Stimulated activated naive CD8-positive, alpha-beta T cell treated with anti-CD3 and anti-CD28 coated beads, Interleukin-15, amount 100 ng/mL, for 72 hours (primary cell): ENCODE data around the gene PPP1R12B.

ENCODE experiments used
- ATAC-seq: fragments of 150-1000 bp; cut with Tn5 transposase; 2 replicates; pipeline ENCODE4 v1.10.0; 2021; ENCODE audit warnings: mild to moderate bottlenecking, moderate library complexity
- DNase-seq, 2 donors: peaks; one replicate each; pipeline ENCODE4 v3.0.0; 2021 to 2022
- H3K27ac Mint-ChIP-seq, 2 donors: one replicate each; pipeline ENCODE4 v1.8.0; 2022; ENCODE audit warnings: mild to moderate bottlenecking in 2 of 2, mixed read lengths in 2 of 2, moderate library complexity in 2 of 2
- H3K27me3 Mint-ChIP-seq: one replicate; pipeline ENCODE4 v1.8.0; 2022; ENCODE audit warnings: mixed read lengths
- H3K4me1 Mint-ChIP-seq: one replicate; pipeline ENCODE4 v1.8.0; 2022; ENCODE audit warnings: mild to moderate bottlenecking, mixed read lengths
- H3K4me3 Mint-ChIP-seq, 2 donors: one replicate each; pipeline ENCODE4 v1.8.0; 2022; ENCODE audit warnings: mild to moderate bottlenecking in 2 of 2, mixed read lengths in 2 of 2, moderate library complexity in 1 of 2
- H3K9me3 Mint-ChIP-seq, 2 donors: one replicate each; pipeline ENCODE4 v1.8.0; 2022; ENCODE audit warnings: mixed read lengths in 2 of 2

PPP1R12B gene, protein sequence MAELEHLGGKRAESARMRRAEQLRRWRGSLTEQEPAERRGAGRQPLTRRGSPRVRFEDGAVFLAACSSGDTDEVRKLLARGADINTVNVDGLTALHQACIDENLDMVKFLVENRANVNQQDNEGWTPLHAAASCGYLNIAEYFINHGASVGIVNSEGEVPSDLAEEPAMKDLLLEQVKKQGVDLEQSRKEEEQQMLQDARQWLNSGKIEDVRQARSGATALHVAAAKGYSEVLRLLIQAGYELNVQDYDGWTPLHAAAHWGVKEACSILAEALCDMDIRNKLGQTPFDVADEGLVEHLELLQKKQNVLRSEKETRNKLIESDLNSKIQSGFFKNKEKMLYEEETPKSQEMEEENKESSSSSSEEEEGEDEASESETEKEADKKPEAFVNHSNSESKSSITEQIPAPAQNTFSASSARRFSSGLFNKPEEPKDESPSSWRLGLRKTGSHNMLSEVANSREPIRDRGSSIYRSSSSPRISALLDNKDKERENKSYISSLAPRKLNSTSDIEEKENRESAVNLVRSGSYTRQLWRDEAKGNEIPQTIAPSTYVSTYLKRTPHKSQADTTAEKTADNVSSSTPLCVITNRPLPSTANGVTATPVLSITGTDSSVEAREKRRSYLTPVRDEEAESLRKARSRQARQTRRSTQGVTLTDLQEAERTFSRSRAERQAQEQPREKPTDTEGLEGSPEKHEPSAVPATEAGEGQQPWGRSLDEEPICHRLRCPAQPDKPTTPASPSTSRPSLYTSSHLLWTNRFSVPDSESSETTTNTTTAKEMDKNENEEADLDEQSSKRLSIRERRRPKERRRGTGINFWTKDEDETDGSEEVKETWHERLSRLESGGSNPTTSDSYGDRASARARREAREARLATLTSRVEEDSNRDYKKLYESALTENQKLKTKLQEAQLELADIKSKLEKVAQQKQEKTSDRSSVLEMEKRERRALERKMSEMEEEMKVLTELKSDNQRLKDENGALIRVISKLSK

DNA sequence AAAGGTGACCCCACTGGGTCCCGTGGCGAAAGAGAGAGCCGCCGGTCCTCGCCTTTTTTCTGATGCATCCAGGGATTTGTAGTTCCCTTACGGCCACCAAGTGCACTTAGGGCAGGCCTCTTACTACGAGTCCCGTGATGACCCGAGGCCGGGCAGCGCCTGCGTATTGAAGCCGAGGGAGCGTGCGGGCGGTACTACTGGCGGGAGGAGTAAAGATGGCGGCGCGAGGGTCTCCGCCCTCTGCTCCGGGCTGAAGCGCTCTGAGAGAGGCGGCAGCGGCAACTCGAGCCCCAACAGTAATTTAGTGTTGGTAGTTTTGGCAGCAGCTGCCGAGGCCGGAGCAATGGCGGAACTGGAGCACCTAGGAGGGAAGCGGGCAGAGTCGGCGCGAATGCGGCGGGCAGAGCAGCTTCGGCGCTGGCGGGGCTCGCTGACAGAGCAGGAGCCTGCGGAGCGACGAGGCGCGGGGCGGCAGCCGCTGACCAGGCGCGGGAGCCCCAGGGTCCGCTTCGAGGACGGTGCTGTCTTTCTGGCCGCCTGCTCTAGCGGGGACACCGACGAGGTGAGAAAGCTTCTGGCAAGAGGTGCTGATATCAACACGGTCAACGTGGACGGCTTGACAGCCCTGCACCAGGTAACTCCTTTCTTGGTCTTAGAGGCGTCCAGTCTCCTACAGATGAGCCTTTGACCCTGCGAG, at the start of gene PPP1R12B:
Gene PPP1R12B (plus strand): TSS at position 191 of the 697 bp plus-strand sequence. CDS start 153 bp downstream, at position 344.
- peaks cover 39% of the 10 kb centered on the region for H3K4me1 Mint-ChIP-seq
- no peaks in the 10 kb centered on the region for H3K9me3 Mint-ChIP-seq
- H3K4me3 Mint-ChIP-seq: peak within 1 kb of the TSS; percentile 95 to 99
- ATAC-seq (peak; percentile 99), DNase-seq (peak; percentile 93 to 97)
- H3K27ac Mint-ChIP-seq: peak within 1 kb of the TSS; percentile 95 to 99
- H3K27me3 Mint-ChIP-seq: no peaks in the 10 kb centered on the region

DNA sequence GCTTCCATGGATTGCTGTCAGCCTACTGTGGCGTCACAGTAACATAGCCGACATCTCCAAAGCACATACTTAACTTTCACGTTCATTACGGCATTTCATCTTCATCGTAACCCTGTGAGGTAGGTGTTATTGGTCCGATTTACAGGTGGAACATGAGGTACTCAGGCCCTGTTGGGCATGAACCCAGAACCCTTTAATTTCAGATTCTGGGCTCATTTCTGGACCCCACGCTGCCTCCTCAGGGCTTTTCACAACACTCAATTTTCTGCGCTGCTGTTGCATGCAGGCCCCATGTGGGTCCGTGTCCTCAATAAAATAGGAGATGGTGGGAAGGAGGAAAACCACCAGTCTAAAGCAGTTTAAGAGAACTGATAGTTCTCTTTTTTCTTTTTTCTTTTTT, 46.3 kb upstream of the PPP1R12B start:
- Mint-ChIP-seq H3K4me1 (no peaks in the 10 kb centered on the region), H3K4me3 (no peak overlapping the region), H3K27ac (no peak overlapping the region), H3K27me3 (peaks cover 6% of the 10 kb centered on the region), H3K9me3 (no peaks in the 10 kb centered on the region)
- DNase-seq: no peak
- ATAC-seq: no peak

DNA sequence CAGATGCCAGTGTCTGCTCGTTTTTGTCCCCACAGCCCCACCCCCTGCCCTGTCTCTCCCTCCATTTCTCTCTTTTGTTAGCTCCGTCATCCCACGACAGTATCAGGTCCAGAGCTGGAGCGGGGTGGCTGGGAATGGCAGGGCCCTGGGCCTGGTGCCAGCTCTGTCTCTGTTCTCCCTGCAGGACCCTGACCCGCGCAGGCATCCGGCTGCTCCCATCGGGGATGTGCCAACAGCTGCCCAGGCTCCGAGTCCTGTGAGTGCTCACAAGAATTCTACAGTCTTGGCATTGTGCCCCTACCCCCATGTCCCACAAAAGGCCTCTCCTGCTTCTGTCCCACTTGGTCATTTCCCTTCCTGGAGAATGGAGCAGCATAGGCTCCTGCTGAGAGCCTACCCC, 44.1 kb upstream of the PPP1R12B start:
- H3K4me1 Mint-ChIP-seq: no peaks in the 10 kb centered on the region
- H3K27me3 Mint-ChIP-seq: peaks cover 6% of the 10 kb centered on the region
- no peak for ATAC-seq
- H3K9me3 Mint-ChIP-seq: no peaks in the 10 kb centered on the region
- no peak overlapping the region for H3K4me3 Mint-ChIP-seq
- peak overlapping the region in 1 of 2 donors; percentile 72 for H3K27ac Mint-ChIP-seq
- DNase-seq: no peak

DNA sequence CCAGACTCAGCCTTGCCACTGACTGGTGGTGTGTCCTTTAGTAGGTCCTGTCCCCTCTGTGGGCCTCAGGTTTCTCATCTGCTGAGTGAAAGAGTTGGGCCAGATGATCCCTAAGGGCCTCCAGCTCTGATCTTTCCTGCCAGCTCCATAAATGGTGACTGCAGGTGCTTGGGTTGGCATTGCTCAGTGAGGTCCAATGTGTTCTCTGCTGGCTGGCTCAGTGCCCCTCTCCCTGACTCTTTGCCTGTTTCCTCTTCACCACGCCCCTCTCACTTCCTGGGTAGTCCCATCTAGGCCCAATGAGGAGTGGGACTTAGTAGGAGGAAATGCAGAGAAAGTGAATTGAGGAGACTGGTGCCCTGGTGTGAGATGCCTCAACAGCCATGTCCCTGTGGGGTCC, 43.3 kb upstream of the PPP1R12B start:
- ATAC-seq (no peak), DNase-seq (no peak)
- peaks cover 6% of the 10 kb centered on the region for H3K27me3 Mint-ChIP-seq
- no peaks in the 10 kb centered on the region for H3K4me1 Mint-ChIP-seq
- peak overlapping the region in 1 of 2 donors; percentile 65 for H3K27ac Mint-ChIP-seq
- H3K4me3 Mint-ChIP-seq: no peak overlapping the region
- no peaks in the 10 kb centered on the region for H3K9me3 Mint-ChIP-seq

DNA sequence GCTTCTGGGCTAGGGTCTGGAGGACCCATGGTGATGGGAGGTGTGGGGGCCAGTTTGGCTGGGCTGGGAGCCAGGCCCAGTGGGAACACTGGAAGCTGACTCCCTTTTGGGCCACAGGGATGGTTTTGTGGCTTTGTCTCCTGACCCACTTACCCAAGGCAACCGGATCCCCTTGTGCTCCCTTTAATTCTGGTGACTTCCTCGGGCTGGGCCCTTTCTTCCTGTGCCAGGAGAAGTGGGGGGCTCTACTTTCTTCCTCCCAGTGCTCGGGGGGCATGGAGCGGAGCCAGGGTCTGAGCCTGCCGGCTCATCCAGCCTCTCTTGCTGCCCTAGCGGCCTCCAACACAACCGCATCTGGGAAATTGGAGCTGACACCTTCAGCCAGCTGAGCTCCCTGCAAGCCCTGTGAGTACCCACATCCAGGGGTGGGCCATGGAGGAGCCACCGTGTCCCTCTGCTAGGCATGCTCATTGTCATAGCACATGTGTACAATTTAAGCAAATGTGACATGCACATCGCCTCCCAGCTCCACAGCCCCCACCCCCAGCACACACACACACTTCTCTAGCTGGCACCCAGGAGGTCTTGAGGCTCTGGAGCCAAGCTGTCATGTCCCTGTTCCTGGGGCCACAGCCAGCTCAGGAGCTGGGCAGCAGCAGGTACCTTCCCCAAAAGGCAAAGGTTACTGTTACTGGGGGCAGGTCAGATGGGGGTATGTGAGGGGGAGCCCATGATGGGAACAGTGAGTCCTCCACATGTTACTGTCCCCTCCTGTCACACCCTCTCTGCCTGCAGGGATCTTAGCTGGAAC, 41.8 kb upstream of the PPP1R12B start:
- Mint-ChIP-seq H3K9me3 (no peaks in the 10 kb centered on the region), H3K4me3 (no peak overlapping the region), H3K27me3 (peaks cover 6% of the 10 kb centered on the region), H3K4me1 (peaks cover 3% of the 10 kb centered on the region), H3K27ac (no peak overlapping the region)
- no peak for ATAC-seq
- no peak for DNase-seq

DNA sequence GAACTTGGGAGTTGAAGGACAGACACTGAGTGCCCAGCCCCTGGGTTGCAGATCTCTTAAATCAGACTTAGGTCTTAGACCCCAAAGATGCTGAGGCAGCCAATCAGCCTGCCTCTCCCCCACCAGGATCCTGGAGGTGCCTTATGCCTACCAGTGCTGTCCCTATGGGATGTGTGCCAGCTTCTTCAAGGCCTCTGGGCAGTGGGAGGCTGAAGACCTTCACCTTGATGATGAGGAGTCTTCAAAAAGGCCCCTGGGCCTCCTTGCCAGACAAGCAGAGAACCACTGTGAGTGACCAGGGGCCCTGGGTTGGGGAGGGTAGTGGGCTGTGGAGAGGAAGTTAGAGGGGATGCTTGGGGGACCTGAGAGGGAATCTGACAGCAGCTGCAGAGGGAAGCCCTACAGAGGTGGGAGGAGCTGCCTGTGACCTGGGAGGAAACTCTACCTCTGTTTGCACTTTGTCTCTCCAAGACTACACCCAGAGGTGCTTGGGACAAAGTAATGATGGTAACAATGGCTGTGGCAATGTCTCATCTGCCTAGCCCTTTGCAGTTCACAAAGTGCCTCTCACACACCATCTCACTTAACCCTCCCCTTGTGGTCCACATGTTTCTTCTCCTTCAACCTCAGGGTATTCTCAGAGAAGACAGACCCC, 38.3 kb upstream of the PPP1R12B start:
- ATAC-seq: no peak
- Mint-ChIP-seq H3K4me1 (peaks cover 10% of the 10 kb centered on the region), H3K27ac (peak overlapping the region; percentile 33 to 79), H3K27me3 (no peaks in the 10 kb centered on the region), H3K9me3 (no peaks in the 10 kb centered on the region), H3K4me3 (no peak overlapping the region)
- no peak for DNase-seq

DNA sequence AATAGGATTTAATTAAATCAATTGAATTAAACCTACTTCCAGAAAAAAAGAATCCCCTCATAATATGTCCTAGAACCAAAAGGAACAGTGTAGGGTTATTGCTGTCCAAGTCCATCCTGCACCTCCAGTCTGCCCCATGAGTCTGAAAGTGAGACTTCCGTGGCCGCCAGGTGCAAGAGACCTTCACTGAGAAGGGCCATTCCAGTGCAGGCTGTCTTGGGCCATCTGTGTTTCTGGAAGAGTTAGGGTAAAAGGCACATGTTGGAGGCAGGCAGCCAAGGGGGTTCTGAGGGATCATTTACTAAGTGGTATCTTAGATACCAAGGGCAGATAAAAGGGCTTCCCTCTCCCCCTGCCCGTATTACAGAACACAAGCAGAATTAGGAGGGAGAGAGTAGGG, 37.8 kb upstream of the PPP1R12B start:
- no peaks in the 10 kb centered on the region for H3K9me3 Mint-ChIP-seq
- no peak for ATAC-seq
- H3K27me3 Mint-ChIP-seq: no peaks in the 10 kb centered on the region
- no peak for DNase-seq
- H3K4me3 Mint-ChIP-seq: no peak overlapping the region
- peaks cover 10% of the 10 kb centered on the region for H3K4me1 Mint-ChIP-seq
- H3K27ac Mint-ChIP-seq: peak overlapping the region in 1 of 2 donors; percentile 38

DNA sequence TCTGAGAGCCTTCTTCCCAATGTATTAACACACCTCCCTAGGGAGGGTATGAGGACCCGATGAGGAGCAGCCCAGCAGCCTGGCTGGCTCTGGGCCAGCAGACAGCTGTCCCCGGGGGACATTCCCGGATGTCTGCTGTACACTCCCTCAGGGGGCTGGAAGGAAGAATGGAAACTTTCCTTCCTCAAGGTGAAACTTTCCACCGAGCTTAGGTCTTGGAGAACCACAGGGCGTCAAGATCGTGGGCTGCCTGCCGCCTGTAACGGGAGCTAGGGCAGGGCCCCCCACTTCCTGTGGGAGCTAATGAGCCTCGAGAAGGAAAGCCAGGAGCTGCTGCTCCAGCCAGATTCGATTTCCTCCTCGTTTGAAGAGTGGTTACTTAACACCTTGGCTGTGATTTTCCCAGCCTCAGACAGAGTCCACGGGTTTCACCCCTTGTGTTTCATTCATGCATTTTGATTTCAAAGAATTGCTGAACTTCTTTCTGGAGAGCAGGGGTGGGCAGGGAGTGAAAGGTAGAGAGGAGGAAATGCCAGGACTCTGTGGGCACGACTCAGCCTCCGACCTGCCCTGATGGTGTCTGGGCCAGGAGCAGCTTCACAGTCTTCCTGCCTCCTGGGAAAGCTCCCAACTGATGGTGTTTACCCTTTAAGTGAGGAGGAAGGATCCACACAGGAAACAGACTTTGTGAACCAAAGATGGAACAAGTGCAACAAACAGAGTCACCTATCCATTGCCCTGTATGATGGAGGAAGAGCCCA, 36.4 kb upstream of the PPP1R12B start:
- Mint-ChIP-seq H3K4me1 (peaks cover 10% of the 10 kb centered on the region), H3K9me3 (no peaks in the 10 kb centered on the region), H3K27ac (peak overlapping the region in 1 of 2 donors; percentile 20), H3K4me3 (no peak overlapping the region), H3K27me3 (no peaks in the 10 kb centered on the region)
- ATAC-seq (no peak), DNase-seq (no peak)

DNA sequence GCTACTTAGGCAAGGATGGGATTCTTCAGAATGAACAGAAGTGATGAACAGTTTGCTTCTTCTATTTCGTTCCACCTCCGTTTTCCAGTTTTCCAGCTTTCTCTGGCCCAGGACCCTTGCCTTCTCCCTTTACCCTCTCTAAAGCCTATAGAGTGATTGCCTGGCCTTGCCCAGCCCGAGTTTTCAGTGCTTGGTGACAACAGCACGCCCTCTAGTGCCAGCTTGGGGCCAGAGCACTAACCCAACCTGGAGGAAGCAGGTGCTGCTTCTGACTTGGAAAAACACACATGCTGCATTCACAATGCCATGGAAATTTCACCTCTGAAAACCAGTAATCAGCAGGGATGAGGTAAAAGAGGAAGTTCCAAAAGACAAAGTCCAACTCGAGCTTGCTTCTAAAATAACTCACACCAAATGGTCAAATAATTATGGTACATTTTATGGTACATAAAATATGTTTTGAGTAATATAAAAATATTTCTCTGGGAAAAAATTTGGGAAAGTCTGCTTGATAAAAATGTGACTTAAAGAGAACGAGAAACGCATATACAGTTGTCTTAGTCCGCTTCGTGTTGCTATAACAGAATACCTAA, 32.8 kb upstream of the PPP1R12B start:
- Mint-ChIP-seq H3K27me3 (no peaks in the 10 kb centered on the region), H3K27ac (no peak overlapping the region), H3K4me3 (no peak overlapping the region), H3K9me3 (no peaks in the 10 kb centered on the region), H3K4me1 (peaks cover 20% of the 10 kb centered on the region)
- peak; percentile 78 for ATAC-seq
- DNase-seq: peak; percentile 61 to 71

DNA sequence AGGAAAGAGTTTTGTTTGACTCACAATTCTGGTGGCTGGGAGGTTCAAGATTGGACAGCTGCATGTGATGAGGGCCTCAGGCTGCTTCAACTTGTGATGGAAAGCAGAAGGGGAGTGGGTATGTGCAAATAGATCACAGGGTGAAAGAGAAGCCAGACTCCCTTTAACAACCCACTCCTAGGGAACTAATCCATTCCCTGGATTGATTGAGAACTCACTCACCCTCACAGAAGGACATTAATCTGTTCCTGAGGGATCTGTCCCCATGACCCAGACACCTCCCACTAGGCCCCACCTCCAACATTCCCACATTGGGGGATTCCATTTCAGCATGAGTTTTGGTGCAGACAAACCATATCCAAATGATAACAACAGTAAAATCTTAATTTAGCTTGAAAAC, 32.3 kb upstream of the PPP1R12B start:
- H3K4me1 Mint-ChIP-seq: peaks cover 20% of the 10 kb centered on the region
- ATAC-seq: no peak

DNA sequence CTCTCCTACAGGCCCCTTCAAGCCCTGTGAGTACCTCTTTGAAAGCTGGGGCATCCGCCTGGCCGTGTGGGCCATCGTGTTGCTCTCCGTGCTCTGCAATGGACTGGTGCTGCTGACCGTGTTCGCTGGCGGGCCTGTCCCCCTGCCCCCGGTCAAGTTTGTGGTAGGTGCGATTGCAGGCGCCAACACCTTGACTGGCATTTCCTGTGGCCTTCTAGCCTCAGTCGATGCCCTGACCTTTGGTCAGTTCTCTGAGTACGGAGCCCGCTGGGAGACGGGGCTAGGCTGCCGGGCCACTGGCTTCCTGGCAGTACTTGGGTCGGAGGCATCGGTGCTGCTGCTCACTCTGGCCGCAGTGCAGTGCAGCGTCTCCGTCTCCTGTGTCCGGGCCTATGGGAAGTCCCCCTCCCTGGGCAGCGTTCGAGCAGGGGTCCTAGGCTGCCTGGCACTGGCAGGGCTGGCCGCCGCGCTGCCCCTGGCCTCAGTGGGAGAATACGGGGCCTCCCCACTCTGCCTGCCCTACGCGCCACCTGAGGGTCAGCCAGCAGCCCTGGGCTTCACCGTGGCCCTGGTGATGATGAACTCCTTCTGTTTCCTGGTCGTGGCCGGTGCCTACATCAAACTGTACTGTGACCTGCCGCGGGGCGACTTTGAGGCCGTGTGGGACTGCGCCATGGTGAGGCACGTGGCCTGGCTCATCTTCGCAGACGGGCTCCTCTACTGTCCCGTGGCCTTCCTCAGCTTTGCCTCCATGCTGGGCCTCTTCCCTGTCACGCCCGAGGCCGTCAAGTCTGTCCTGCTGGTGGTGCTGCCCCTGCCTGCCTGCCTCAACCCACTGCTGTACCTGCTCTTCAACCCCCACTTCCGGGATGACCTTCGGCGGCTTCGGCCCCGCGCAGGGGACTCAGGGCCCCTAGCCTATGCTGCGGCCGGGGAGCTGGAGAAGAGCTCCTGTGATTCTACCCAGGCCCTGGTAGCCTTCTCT, 30.3 kb upstream of the PPP1R12B start:
- ATAC-seq: peak; percentile 35
- H3K27me3 Mint-ChIP-seq: no peaks in the 10 kb centered on the region
- no peak overlapping the region for H3K27ac Mint-ChIP-seq
- peaks cover 10% of the 10 kb centered on the region for H3K4me1 Mint-ChIP-seq
- no peak for DNase-seq
- no peaks in the 10 kb centered on the region for H3K9me3 Mint-ChIP-seq
- no peak overlapping the region for H3K4me3 Mint-ChIP-seq

More for the DNA sequence above, 32.3 kb upstream of the PPP1R12B start:
- no peak for DNase-seq
- H3K9me3 Mint-ChIP-seq: no peaks in the 10 kb centered on the region
- H3K27me3 Mint-ChIP-seq: no peaks in the 10 kb centered on the region
- H3K27ac Mint-ChIP-seq: no peak overlapping the region
- H3K4me3 Mint-ChIP-seq: no peak overlapping the region

DNA sequence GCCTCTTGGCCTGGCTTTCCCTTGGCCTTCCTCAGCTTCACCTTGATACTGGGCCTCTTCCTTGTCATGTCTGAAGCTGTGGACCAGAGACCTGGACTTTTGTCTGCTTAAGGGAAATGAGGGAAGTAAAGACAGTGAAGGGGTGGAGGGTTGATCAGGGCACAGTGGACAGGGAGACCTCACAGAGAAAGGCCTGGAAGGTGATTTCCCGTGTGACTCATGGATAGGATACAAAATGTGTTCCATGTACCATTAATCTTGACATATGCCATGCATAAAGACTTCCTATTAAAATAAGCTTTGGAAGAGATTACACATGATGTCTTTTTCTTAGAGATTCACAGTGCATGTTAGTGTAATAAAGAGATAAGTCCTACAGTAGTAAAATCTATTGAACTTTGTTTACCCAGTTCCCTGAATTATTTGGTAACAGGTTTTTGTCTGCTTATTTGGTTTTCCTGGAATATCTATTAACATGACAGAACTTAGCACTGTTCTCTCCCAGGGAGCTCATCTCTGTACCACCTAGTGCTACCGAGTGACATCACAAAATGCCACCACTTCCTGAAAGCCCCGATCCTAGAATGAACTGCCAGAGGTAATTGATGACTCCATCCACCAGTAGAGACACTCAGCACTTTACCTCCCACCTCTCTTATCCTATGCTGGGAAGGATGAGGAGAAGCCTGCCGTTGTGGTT, 29.0 kb upstream of the PPP1R12B start:
- no peak overlapping the region for H3K4me3 Mint-ChIP-seq
- no peaks in the 10 kb centered on the region for H3K9me3 Mint-ChIP-seq
- DNase-seq (no peak), ATAC-seq (no peak)
- peaks cover 10% of the 10 kb centered on the region for H3K4me1 Mint-ChIP-seq
- H3K27ac Mint-ChIP-seq: no peak overlapping the region
- no peaks in the 10 kb centered on the region for H3K27me3 Mint-ChIP-seq
